Activated CD8-positive, alpha-beta memory T cell treated with anti-CD3 and anti-CD28 coated beads for 4 hours (primary cell): Measurements from ENCODE around the gene PEX5L.
"Not testable (repeated sequence)": the region's sequence is repeated elsewhere in the genome, so short reads cannot be mapped to it uniquely, and the experiment has no call there.

Experiments
- DNase-seq, 2 donors: peaks; one replicate each; pipeline ENCODE4 v3.0.0-alpha.2; 2020; ENCODE audit warnings: low read depth in 2 of 2

The PEX5L gene, protein sequence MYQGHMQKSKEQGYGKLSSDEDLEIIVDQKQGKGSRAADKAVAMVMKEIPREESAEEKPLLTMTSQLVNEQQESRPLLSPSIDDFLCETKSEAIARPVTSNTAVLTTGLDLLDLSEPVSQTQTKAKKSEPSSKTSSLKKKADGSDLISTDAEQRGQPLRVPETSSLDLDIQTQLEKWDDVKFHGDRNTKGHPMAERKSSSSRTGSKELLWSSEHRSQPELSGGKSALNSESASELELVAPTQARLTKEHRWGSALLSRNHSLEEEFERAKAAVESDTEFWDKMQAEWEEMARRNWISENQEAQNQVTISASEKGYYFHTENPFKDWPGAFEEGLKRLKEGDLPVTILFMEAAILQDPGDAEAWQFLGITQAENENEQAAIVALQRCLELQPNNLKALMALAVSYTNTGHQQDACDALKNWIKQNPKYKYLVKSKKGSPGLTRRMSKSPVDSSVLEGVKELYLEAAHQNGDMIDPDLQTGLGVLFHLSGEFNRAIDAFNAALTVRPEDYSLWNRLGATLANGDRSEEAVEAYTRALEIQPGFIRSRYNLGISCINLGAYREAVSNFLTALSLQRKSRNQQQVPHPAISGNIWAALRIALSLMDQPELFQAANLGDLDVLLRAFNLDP

DNA sequence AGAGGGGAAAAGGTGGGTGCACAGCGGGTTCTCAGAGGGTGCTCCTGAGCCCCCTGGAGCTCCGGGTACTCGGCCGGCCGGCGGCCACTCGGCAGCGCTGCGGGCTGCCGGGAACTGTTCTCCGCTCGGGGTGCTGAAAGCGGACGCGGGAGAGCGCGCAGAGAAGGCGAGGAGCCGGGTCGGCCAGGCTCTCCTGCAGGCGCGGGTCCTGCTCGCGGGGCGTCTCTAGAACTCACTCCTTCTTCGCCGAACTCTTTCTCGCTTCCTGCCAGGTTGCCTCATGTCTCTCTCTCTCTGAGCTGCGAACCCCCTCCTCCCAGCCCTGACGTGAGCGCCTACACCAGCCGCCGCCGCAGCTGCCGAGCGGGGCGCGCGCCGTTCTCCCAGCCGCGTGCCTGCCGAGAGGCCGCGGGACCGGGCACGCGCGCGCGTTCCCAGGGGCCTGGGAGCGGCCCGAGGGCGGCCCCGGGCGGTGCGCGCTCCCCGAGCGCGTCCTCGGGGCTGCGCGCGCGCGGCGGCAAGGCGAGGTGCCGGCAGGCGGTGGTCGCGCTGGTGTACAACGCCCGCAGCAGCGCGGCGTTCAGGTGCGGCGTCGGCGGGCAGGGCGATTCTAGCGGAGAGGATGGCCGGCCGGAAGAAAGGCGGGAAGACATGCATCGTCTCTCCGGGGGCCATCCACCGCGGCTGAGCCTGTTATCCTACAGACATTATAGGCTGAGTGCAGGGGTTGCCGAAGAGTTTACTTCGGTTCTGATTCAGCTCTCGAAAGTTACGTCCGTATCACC is at the start of gene PEX5L:
TSS of gene PEX5L (minus strand) at position 267 of the 785 bp plus-strand sequence. CDS start 338 bp downstream, outside the sequence.
- no peak for DNase-seq

DNA sequence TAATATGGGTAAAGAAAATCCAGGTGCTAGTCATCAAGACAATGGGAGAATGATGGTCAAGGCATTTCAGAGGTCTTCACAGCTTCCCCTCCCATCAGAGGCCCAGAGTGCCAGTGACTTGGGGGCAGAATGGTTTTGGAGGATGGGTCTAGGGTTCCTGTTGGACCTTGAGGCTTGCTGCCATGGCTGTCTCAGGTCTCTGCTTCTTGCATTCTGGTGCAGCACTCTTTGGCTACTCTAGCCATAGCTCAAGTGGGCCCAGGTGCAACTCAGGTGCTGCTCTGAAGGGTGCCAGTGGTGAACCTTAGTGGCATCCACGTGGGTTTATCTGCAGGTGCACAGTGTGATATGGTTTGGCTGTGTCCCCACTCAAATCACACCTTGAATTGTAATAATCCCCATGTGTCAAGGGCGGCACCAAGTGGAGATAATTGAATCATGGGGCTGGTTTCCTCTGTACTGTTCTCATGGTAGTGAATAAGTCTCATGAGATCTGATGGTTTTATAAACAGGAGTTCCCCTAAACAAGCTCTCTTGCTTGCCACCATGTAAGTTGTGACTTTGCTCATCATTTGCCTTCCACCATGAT is 48.5 kb upstream of the PEX5L start:
- DNase-seq: no peak

DNA sequence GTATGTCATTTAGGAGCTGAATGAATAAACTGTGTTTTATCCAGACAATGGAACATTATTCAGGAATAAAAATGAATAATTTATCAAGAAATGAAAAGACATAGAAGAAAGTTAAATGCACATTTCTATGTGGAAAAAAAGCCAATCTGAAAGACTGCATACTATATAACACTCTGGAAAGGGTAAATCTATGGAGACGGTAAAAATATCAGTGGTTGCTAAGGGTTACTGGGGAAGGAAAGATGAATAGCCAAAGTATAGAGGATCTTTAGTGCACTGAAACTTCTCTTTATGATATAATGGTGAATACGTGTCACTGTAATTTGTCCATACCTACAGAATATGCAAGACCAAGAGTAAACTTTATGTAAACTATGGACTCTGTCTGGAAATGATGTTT is 46.0 kb upstream of the PEX5L start:
- DNase-seq: no peak

DNA sequence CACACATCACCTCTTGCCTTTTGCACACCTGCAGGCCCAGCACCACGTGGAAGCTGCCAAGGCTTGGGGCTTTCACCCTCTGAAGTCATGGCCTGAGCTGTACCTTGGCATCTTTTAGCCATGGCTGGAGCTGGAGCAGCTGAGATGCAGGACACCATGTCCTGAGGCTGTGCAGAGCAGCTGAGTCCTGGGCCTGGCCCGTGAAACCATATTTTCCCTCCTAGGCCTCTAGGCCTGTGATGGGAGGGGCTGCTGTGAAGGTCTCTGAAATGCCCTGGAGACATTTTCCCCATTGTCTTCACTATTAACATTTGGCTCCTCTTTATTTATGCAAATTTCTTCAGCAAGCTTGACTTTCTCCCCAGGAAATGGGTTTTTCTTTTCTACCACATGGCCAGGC is 41.9 kb upstream of the PEX5L start:
- no peak for DNase-seq

DNA sequence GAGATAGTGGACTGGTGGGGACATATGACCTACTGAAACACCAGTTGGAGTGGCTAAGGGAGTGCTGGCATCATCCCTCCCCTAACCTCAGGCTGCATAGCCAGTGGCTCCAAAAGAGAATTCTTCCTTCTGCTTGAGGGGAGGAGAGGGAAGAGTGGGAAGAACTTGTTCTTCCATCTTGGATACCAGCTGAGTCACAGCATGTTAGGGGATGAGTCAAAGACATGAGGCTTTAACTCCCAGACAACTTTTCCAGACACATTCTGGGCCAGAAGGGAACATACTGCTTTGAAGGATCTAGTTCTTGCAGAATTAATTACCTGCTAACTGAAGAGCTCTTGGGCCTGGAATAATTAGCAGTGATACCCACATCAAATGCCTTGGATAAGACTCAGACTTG is 36.8 kb upstream of the PEX5L start:
- no peak for DNase-seq

DNA sequence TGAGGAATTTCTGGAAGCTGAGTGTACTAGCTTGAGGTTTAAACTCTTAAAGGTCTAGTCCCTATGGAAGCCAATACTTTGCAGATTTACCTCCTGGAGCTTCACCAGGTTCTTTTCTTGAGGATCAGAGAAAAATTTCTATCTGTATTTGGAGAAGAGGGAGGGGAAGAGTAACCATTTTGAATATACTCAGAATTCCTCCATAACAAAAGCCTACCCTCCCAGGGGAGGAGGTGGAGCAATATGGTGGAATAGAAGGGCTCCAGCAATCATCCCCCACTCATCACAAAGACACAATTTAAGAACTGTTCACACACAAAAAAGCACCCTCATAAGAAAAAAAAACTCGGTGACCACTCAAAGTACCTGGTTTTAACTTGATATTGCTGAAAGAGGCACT is 36.0 kb upstream of the PEX5L start:
- DNase-seq: no peak

DNA sequence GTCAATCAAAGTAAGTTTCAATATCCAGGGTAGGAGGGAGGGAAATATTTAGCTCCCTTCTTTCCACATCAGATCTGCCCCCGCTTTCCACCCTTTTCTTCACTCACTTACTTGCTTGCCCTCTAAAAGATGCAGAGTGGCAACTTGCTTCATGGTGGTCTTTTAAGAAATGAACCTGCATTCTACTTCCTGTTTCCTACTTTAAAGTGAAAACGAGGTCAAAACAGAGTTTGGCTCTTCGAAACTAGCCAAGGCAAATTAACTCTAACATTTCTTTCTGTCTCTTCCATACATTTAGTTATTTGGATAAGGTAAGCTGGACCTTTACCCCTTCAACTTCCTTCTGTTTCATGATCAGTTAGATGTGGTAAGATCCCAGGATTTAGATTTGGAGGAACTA is 34.2 kb upstream of the PEX5L start:
- DNase-seq: no peak

DNA sequence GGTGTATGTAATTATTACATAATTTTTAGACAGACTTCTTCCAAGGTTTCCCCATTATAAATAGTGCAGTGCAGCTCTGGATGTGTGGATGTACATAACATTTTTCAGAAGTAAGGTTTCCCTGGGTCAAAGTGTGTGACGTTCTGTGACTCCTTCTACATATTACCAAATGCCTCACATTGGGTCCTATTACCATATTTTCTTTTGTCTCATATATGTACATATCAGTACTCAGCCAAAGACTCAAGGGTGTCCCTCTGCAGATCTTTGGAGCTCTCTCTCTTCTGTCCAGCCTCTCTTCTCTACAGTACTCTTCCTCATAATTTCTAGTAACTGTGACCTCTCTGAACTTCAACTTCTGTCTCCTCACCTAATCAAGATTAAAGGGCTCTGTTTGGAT is 31.3 kb upstream of the PEX5L start:
- no peak for DNase-seq

DNA sequence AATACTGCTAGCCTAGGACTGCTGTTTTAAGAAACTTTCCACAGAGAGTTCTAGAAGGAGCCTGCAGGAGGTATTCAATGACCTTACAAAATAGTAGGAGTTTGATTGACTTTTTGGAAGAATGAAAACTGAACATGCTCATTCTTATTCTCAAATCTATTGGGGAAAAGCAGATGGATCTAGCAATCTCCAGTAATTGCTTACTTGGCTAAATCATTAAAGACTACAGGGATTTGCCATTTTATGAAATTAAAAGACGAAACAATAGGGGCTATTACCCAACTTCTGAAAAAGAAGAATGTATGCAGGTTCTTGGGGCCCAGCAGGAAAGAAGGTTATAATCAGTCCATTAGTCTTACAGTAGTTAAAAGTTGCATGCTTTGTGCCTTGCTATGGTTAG is 29.9 kb upstream of the PEX5L start:
- DNase-seq: no peak

DNA sequence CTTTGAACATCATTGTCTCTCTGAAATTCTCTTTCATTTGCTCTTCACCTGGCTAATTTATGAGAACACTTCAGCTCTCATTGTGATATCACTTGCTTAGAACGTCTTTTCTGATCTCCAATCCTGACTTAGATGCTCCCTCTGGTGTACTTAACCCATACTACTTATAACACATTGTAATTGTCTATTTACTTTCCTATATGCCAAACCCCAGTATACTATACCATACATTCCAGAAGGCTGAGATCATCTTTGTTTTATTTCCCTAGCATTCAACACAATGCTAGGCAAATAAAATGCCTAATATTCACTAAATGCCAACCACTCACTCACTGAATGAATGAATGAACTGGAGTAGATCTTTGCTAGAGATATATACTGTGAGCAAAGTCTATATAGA is 27.0 kb upstream of the PEX5L start:
- DNase-seq: no peak

DNA sequence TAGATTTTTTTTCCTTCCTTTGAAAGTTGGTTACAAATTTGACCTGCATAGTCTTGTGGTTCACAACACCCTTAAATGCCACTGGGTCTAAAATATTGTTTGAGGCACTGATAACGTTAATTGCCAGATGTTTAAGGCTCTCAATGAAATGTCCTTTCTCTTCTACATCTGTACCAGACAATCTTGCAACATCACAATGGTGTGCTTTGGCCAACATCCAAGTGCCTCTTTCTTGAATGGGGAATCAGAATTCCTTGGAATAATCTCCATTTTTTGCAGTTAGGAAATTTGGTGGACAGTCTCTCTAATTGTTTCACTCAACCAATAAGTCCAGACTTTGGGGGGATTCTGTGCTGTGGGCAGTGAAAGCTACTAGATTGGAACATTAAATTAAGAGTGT is 26.0 kb upstream of the PEX5L start:
- no peak for DNase-seq

DNA sequence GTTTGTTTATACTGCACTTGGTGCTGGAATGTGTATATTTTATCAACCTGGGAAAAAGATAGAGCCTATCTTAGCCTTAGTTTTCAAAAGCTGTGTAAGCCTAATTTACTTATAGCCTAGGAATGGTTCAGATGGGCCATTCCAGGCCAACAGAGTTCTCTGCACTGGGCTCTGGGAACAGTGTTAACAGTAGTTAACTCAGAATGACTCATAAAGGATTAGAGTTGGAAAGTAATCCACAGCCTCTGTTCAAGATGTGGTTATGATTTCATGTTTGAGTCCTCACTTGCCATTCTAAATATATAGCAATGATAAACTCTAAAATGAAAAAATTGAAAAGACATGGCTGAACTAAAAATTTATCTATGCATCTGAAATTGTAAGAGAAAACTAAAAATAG is 22.6 kb upstream of the PEX5L start:
- no peak for DNase-seq

DNA sequence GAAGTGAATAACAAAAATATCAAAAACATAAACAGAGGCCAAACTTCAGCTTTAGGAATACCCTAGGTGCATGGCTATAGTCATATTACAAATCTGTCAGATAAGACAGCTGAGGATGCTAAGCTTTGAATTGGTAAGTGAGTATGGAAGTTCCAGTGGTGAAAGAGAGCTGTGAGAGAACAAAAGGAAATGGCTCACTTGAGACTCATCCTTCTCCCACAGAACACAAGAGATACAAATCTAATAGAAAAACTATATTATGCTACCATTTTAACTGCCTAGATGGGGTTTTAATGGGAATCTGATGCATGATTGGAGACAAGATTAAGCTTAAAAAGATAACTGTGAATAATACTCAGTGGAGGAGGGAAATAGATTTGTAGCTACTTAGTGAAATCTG is 21.5 kb upstream of the PEX5L start:
- DNase-seq: no peak

DNA sequence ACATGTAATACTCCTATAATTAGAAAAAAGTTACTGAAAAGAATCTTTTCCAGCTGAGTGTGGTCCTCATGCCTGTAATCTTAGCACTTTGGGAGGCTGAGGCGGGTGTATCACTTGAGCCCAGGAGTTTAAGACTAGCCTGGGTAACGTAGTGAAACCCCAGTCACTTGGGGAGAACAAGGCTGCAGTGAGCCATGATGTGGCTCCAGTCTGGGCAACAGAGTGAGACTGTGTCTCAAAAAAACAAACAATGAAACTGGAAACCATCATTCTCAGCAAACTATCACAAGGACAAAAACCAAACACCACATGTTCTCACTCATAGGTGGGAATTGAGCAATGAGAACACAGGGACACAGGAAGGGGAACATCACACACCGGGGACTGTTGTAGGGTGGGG is 18.9 kb upstream of the PEX5L start:
- not testable (repeated sequence) for DNase-seq

DNA sequence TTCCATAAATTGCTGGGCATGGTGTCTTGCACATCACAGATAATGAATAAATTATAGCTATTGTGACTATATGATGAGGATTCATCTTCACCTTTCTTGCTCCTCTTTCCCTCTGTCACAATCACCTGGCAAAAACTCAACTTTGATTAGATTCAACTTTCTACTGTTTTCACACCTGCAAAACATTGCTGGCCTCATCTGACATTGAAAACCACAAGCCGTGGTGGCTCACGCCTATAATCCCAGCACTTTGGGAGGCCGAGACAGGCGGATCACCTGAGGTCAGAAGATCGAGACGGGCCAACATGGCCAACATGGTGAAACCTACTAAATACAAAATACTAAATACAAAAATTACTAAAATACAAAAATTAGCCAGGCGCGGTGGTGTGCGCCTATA is 12.7 kb upstream of the PEX5L start:
- no peak for DNase-seq

DNA sequence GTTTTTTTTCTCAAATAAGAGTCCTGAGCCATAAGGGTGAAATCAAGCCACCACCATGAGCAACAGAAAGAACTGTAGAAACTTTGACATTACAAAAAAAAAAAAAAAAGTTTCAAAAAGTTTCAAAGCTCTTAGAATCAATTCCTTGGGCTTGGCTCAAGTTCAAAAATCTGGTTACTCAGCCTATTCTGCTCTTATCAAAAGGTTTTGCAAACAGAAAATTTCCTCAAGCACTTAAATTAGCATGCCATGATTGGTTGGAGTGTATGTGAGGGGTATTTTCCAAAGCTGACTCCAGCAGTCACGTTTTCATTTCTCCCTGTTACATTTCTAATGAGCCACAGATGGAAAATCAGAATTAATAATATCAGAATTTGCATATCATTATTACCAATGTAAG is 12.1 kb upstream of the PEX5L start:
- no peak for DNase-seq

DNA sequence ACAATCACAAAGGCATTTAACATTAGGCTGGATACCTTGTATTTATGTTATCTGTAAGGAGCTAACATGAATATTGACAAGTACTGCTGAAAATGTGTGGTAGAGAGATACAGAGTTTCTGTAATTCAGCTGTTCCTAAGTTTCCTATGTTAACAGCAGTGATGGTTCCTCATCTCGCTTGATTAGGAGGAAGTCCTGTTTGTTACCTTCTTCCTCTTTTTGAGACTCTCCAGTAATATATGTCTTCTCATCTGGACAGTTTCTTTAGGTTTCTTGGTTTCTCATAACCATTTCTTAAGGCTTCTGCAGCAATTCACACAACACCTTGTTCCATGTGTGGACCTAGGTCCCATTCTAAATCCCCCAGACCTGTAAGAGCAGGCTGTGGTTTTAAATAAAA is 11.4 kb upstream of the PEX5L start:
- no peak for DNase-seq

DNA sequence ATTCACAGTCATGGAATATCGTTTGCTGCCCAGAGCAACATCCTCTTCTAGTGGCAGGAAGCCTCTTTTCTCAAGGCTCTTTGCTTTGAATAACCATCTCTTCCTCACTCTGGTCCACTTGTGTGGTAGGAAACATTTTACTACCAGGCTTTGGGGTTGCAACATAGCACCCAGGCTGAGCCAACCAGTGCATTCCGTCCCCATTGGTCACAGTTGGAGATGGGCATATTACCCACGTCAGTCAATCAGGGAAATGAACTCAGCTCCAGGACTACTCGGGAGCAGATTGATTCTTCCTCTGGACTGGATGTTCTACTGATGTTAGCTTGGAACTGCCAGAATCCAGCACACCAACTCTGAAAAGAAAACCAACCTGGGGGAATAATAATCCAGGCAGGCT is 4.2 kb upstream of the PEX5L start:
- no peak for DNase-seq

DNA sequence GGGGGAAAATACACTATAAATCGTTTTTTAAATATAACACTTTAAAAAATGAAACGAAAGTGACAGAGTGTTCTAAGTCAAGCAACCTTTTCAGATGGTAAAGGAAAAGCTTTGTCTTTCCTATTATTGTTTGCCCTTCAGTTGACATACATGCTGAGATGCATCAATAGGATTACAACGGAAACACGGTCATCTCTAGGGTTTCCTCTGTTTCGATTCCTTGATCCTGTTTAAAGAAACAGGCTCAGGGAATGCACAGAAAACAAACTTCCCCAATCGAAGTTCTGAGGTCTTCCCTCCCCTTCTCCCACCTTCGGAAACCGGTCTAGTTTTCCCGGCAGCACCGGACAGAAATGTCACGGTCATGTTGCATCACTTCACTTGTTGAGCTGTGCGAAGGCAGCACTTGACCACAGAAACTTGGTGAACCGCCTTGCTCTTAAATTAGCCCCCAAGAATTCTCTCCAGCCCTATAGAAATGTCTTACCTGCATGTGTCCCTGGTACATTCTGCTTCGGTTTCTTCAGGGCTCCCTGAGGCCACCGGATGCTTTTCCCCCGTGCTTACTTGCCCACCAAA is 556 bp downstream of the PEX5L start:
- DNase-seq: no peak

DNA sequence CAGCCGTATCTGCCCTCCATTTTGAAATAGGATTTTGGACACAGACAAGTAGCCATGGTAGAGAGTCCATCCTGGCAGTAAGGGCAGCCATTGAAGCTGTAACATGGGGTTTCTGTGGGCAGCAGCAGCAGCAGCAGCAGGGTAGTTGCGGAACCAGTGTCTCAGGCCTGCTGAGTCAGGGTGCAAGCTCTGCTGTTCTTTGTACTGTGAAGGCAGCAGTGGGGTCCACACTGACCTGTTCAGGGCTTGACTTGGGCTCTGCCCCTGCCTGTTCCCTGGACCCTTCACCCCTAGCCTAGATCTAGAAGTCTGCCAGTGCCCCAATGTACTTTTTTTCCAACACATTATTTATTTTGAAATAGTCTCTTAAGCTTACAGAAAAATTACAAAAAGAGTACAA is 9.7 kb downstream of the PEX5L start:
- no peak for DNase-seq

DNA sequence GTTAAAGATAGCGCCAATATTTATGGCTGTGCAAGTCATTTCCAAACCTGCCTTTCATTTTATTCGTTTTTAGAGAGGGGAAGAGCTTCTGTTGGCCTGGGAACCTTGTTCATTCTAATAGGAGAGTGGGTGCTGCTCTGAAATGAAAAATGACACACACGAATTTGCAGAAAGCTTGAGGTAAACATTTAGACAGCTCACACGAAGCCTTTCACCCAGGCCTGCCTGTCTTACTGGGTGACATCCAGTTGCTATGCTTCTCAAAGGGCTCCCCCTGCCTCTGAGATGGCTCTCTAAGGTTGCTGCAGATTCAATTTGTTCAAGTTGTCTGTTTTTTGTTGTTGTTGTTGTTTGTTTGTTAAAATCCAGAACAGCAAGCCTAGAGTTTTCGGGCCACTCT is 18.2 kb downstream of the PEX5L start:
- DNase-seq: no peak

DNA sequence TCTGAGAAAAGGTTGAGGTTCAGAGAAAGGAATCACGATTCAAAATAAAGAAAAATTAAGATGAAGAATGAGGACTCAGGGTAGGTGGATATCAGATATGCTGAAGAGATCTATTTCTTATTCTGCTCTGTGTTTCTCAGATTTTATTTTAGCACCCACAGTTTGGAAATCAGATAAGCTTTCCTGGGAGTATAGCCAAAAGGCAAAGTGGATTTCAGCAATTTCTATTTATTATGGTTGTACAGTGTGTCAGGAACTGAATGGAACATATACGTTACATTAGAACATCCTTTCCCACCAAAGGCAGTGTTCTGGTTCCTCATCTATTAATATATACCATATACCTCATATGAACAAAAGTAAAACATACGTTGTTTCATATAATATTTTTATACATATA is 18.9 kb downstream of the PEX5L start:
- no peak for DNase-seq
